Measurements from ENCODE around the gene GTF2A1L. TPM values are rescaled to one million over a fixed set of nuclear protein-coding genes. Genes with fewer than 3 reads are reported as not detected.

GTF2A1L gene
- total RNA-seq, 4 donors from 2014 or later, result 14.1 to 32.2 (median 22.1) TPM

GRCh38 chr2:48635786-48636185, 18.1 kb downstream of the GTF2A1L start:
- Histone ChIP-seq H3K27ac (no peak overlapping the region), H3K27me3 (no peaks in the 10 kb centered on the region), H3K4me1 (no peaks in the 10 kb centered on the region), H3K9me3 (peaks cover 0 to 4% (median 0%) of the 10 kb centered on the region in 3 donors), H3K36me3 (peaks cover 0 to 3% of the 10 kb centered on the region in 2 donors), H3K4me3 (no peak overlapping the region)
- no peak for ATAC-seq
- WGBS, 2 donors (ENCODE audit: low coverage in 1 of 2), result 78% methylated on average over 2 of the region's 2 CpGs; no CpG with 5 or more reads in 1 of the 2 donors
- TF ChIP-seq POLR2AphosphoS5 (IDR thresholded peaks at IDR 0.05) (no peak), CTCF (IDR thresholded peaks at IDR 0.05) (no peak), POLR2A (IDR thresholded peaks at IDR 0.05) (no peak), EP300 (IDR thresholded peaks at IDR 0.05) (no peak)

- WGBS, 2 donors (ENCODE audit: low coverage in 1 of 2), result 40 to 78% methylated on average over 1 of the region's 1 CpG
Measured at GRCh38 chr2:48638261-48638660, 20.6 kb downstream of the GTF2A1L start.

GRCh38 chr2:48651158-48651790, 33.6 kb downstream of the GTF2A1L start:
- Histone ChIP-seq H3K27ac (no peak overlapping the region), H3K36me3 (peaks cover 0 to 5% of the 10 kb centered on the region in 2 donors), H3K27me3 (no peaks in the 10 kb centered on the region), H3K4me3 (no peak overlapping the region), H3K9me3 (no peaks in the 10 kb centered on the region), H3K4me1 (no peaks in the 10 kb centered on the region)
- ATAC-seq, result no peak
- WGBS, 2 donors (ENCODE audit: low coverage in 1 of 2), result 14 to 27% methylated on average over 4 of the region's 4 CpGs
- TF ChIP-seq POLR2AphosphoS5 (IDR thresholded peaks at IDR 0.05) (no peak), CTCF (IDR thresholded peaks at IDR 0.05) (no peak), POLR2A (IDR thresholded peaks at IDR 0.05) (no peak), EP300 (IDR thresholded peaks at IDR 0.05) (no peak)

More at GRCh38 chr2:48638261-48638660, 20.6 kb downstream of the GTF2A1L start:
- Histone ChIP-seq H3K27ac (no peak overlapping the region), H3K36me3 (peaks cover 0 to 3% of the 10 kb centered on the region in 2 donors), H3K4me1 (no peaks in the 10 kb centered on the region), H3K9me3 (peaks cover 0 to 4% (median 0%) of the 10 kb centered on the region in 3 donors), H3K27me3 (no peaks in the 10 kb centered on the region), H3K4me3 (no peak overlapping the region)
- no peak for ATAC-seq
- no peak for TF ChIP-seq POLR2A (IDR thresholded peaks at IDR 0.05)
- no peak for TF ChIP-seq POLR2AphosphoS5 (IDR thresholded peaks at IDR 0.05)
- no peak for TF ChIP-seq CTCF (IDR thresholded peaks at IDR 0.05)
- TF ChIP-seq EP300 (IDR thresholded peaks at IDR 0.05), result no peak

GRCh38 chr2:48668992-48669391, 51.3 kb downstream of the GTF2A1L start:
- H3K9me3 ChIP-seq, result peaks cover 0 to 4% (median 0%) of the 10 kb centered on the region in 3 donors
- TF ChIP-seq EP300 (IDR thresholded peaks at IDR 0.05) (no peak), POLR2A (IDR thresholded peaks at IDR 0.05) (no peak), CTCF (IDR thresholded peaks at IDR 0.05) (no peak), POLR2AphosphoS5 (IDR thresholded peaks at IDR 0.05) (no peak)
- 67 to 83% methylated on average over 1 of the region's 1 CpG for WGBS, 2 donors (ENCODE audit: low coverage in 1 of 2)

GRCh38 chr2:48673581-48673980, 55.9 kb downstream of the GTF2A1L start:
- Histone ChIP-seq H3K27ac (no peak overlapping the region), H3K27me3 (no peaks in the 10 kb centered on the region), H3K9me3 (peaks cover 0 to 4% (median 0%) of the 10 kb centered on the region in 3 donors), H3K4me3 (no peak overlapping the region), H3K4me1 (no peaks in the 10 kb centered on the region), H3K36me3 (no peaks in the 10 kb centered on the region)
- WGBS, 2 donors (ENCODE audit: low coverage in 1 of 2), result 85 to 86% methylated on average over 3 to 4 of the region's 4 CpGs
- no peak for ATAC-seq
- TF ChIP-seq POLR2AphosphoS5 (IDR thresholded peaks at IDR 0.05) (no peak), POLR2A (IDR thresholded peaks at IDR 0.05) (no peak), EP300 (IDR thresholded peaks at IDR 0.05) (no peak), CTCF (IDR thresholded peaks at IDR 0.05) (no peak)

More at GRCh38 chr2:48668992-48669391, 51.3 kb downstream of the GTF2A1L start:
- ATAC-seq, result no peak
- H3K36me3 ChIP-seq, result no peaks in the 10 kb centered on the region
- no peaks in the 10 kb centered on the region for H3K27me3 ChIP-seq
- no peak overlapping the region for H3K27ac ChIP-seq
- no peak overlapping the region for H3K4me3 ChIP-seq
- no peaks in the 10 kb centered on the region for H3K4me1 ChIP-seq
